ENCODE measurements around the gene SMIM35.

DNA sequence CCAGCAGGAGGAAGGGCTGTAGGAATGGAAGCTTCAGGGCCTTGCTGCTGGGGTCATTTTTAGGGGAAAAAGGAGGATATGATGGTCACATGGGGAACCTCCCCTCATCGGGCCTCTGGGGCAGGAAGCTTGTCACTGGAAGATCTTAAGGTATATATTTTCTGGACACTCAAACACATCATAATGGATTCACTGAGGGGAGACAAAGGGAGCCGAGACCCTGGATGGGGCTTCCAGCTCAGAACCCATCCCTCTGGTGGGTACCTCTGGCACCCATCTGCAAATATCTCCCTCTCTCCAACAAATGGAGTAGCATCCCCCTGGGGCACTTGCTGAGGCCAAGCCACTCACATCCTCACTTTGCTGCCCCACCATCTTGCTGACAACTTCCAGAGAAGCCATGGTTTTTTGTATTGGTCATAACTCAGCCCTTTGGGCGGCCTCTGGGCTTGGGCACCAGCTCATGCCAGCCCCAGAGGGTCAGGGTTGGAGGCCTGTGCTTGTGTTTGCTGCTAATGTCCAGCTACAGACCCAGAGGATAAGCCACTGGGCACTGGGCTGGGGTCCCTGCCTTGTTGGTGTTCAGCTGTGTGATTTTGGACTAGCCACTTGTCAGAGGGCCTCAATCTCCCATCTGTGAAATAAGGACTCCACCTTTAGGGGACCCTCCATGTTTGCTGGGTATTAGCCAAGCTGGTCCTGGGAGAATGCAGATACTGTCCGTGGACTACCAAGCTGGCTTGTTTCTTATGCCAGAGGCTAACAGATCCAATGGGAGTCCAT, 86.5 kb downstream of the SMIM35 start:
- TF ChIP-seq TARDBP (IDR thresholded peaks at IDR 0.05) = no peak
- TF ChIP-seq ZNF384 (IDR thresholded peaks at IDR 0.05) = no peak
- no peak for TF ChIP-seq SP1 (IDR thresholded peaks at IDR 0.05)
- TF ChIP-seq L3MBTL2 (conservative IDR thresholded peaks at IDR 0.05) = no peak
- no peak for TF ChIP-seq CTBP1 (IDR thresholded peaks at IDR 0.05; ENCODE audit: borderline replicate concordance)
- no peak for TF ChIP-seq BHLHE40 (IDR thresholded peaks at IDR 0.05; ENCODE audit: borderline replicate concordance)
- TF ChIP-seq FOXM1 (IDR thresholded peaks at IDR 0.05; ENCODE audit: borderline replicate concordance) = no peak
